Endodermal cell (in vitro differentiated cells): Measurements from ENCODE around the gene STAT1. TPM values are rescaled to one million over a fixed set of nuclear protein-coding genes. Genes with fewer than 3 reads are reported as not detected.

Experiments used
- DNase-seq: peaks from one replicate; pipeline ENCODE4 v3.0.0-alpha.2; 2017
- H3K27ac ChIP-seq: 2 replicates; pipeline ENCODE4 v1.5.1; 2013; ENCODE audit warnings: mild to moderate bottlenecking, low read depth, low read length, moderate library complexity
- H3K27me3 ChIP-seq: 2 replicates; pipeline ENCODE4 v1.6.1; 2013; ENCODE audit warnings: mild to moderate bottlenecking, low read length, moderate library complexity; ENCODE audit not compliant: insufficient read depth, control insufficient read depth, poor library complexity, severe bottlenecking
- H3K36me3 ChIP-seq: 2 replicates; pipeline ENCODE4 v1.7.0; 2013; ENCODE audit warnings: mild to moderate bottlenecking, low read length, moderate library complexity; ENCODE audit not compliant: control insufficient read depth, insufficient read depth
- H3K4me1 ChIP-seq: one replicate; pipeline ENCODE4 v1.7.0; 2013; ENCODE audit warnings: low read length; ENCODE audit not compliant: control insufficient read depth, insufficient read depth
- H3K4me3 ChIP-seq: 2 replicates; pipeline ENCODE4 v1.5.1; 2013; ENCODE audit warnings: mild to moderate bottlenecking, low read length, moderate library complexity
- H3K9ac ChIP-seq: 2 replicates; pipeline ENCODE4 v1.6.1; 2013; ENCODE audit warnings: mild to moderate bottlenecking, low read length, moderate library complexity; ENCODE audit not compliant: poor library complexity, severe bottlenecking; ENCODE audit errors: extremely low read depth
- H3K9me3 ChIP-seq: 2 replicates; pipeline ENCODE4 v1.6.1; 2013; ENCODE audit warnings: mild to moderate bottlenecking, low read length, moderate library complexity; ENCODE audit not compliant: control insufficient read depth
- H3K27ac Mint-ChIP-seq: 2 replicates; pipeline ENCODE4 v1.8.0; 2020; ENCODE audit warnings: mixed read lengths
- H3K27me3 Mint-ChIP-seq: 2 replicates; pipeline ENCODE4 v1.8.0; 2021; ENCODE audit warnings: mild to moderate bottlenecking, mixed read lengths; ENCODE audit not compliant: insufficient read depth
- H3K36me3 Mint-ChIP-seq: 2 replicates; pipeline ENCODE4 v1.8.0; 2020; ENCODE audit warnings: low read depth, mixed read lengths
- H3K4me1 Mint-ChIP-seq: 2 replicates; pipeline ENCODE4 v1.8.0; 2020; ENCODE audit warnings: mixed read lengths
- H3K4me3 Mint-ChIP-seq: 2 replicates; pipeline ENCODE4 v1.8.0; 2020; ENCODE audit warnings: mild to moderate bottlenecking, moderate library complexity, mixed read lengths
- H3K9me3 Mint-ChIP-seq: 2 replicates; pipeline ENCODE4 v1.8.0; 2020; ENCODE audit warnings: mild to moderate bottlenecking, mixed read lengths
- CTCF ChIP-seq: fragments of 200-600 bp; sonication (generic); conservative IDR thresholded peaks from 2 replicates; pipeline ENCODE4 v1.5.0; 2021; ENCODE audit warnings: antibody characterized with exemption, mild to moderate bottlenecking
- WGBS, 2 experiments: methylation state at CpG; one replicate each; pipeline versions ENCODE4 v1.1.5 to v1.1.7; 2013; ENCODE audit warnings: missing lambda C conversion rate in 2 of 2, mixed read lengths in 1 of 2; ENCODE audit not compliant: insufficient coverage in 1 of 2, insufficient read length in 1 of 2; 5-methylcytosine and 5-hydroxymethylcytosine counted together
- total RNA-seq, 2 donors: library from RNA; stranded (reverse); fragmentation: NEBNext Ultra II Directional in 1 of 2; extraction: Animal tissue kit (Norgen Biotek cat#: 25700) in 1 of 2; gene quantifications; 2 replicates in 1 of 2; 3 replicates in 1 of 2; pipeline ENCODE4 v1.2.1, GENCODE V29; 2021

The STAT1 gene
- total RNA-seq, 2 donors from 2014 or later: 48.3 to 74.4 TPM

- H3K4me1 Mint-ChIP-seq: no peaks in the 10 kb centered on the region
- DNase-seq: no peak
- no peak for TF ChIP-seq CTCF
- Histone ChIP-seq H3K4me1 (no peaks in the 10 kb centered on the region), H3K9ac (no peak overlapping the region), H3K27ac (no peak overlapping the region), H3K36me3 (peaks cover 32% of the 10 kb centered on the region), H3K27me3 (no peaks in the 10 kb centered on the region), H3K9me3 (peaks cover 7% of the 10 kb centered on the region), H3K4me3 (no peak overlapping the region)
- H3K27ac Mint-ChIP-seq: no peak overlapping the region
- H3K27me3 Mint-ChIP-seq: no peaks in the 10 kb centered on the region
- peaks cover 14% of the 10 kb centered on the region for H3K36me3 Mint-ChIP-seq
- H3K9me3 Mint-ChIP-seq: peaks cover 17% of the 10 kb centered on the region
- WGBS, 2 experiments: 87 to 89% methylated on average over 3 to 5 of the region's 5 CpGs
- H3K4me3 Mint-ChIP-seq: no peak overlapping the region
These were observed 53.8 kb downstream of the STAT1 start for GRCh38 chr2:190959911-190960788.

- Histone ChIP-seq H3K9ac (no peak overlapping the region), H3K4me1 (no peaks in the 10 kb centered on the region), H3K4me3 (no peak overlapping the region), H3K9me3 (peaks cover 7% of the 10 kb centered on the region), H3K27ac (no peak overlapping the region), H3K27me3 (no peaks in the 10 kb centered on the region), H3K36me3 (no peaks in the 10 kb centered on the region)
- Mint-ChIP-seq H3K36me3 (peaks cover 2% of the 10 kb centered on the region), H3K9me3 (peaks cover 17% of the 10 kb centered on the region), H3K4me1 (no peaks in the 10 kb centered on the region), H3K27me3 (no peaks in the 10 kb centered on the region), H3K27ac (no peak overlapping the region), H3K4me3 (no peak overlapping the region)
- 79 to 83% methylated on average over 4 of the region's 4 CpGs for WGBS, 2 experiments
- no peak for DNase-seq
- TF ChIP-seq CTCF: no peak
These were observed 60.7 kb downstream of the STAT1 start for GRCh38 chr2:190953257-190953656.

GRCh38 chr2:190950566-190950991 lies 63.4 kb downstream of the STAT1 start:
- Histone ChIP-seq H3K36me3 (no peaks in the 10 kb centered on the region), H3K27me3 (no peaks in the 10 kb centered on the region), H3K4me1 (peaks cover 6% of the 10 kb centered on the region), H3K9me3 (no peaks in the 10 kb centered on the region), H3K4me3 (no peak overlapping the region), H3K9ac (no peak overlapping the region), H3K27ac (no peak overlapping the region)
- WGBS, 2 experiments: 93 to 95% methylated on average over 3 of the region's 3 CpGs
- Mint-ChIP-seq H3K27me3 (no peaks in the 10 kb centered on the region), H3K27ac (no peak overlapping the region), H3K4me3 (no peak overlapping the region), H3K36me3 (no peaks in the 10 kb centered on the region), H3K9me3 (peaks cover 3% of the 10 kb centered on the region), H3K4me1 (peaks cover 9% of the 10 kb centered on the region)
- DNase-seq: no peak
- no peak for TF ChIP-seq CTCF
